GM12875 (cell line): ENCODE data around the gene PRR23A.

Experiments
- H3K4me3 ChIP-seq: one replicate; pipeline ENCODE4 v1.5.1; 2011; ENCODE audit warnings: low read depth, low read length, control low read depth
- CTCF ChIP-seq: IDR thresholded peaks from 2 replicates; pipeline ENCODE4 v1.5.1; 2011; ENCODE audit warnings: low read depth, mild to moderate bottlenecking, control low read depth, inconsistent platforms, low read length, moderate library complexity, borderline replicate concordance; ENCODE audit not compliant: insufficient read depth

Gene PRR23A

GRCh38 chr3:139006051-139006716 is at the start of gene PRR23A:
PRR23A (minus strand) TSS chr3:139006268; CDS start chr3:139006268, 0 bp downstream.
- TF ChIP-seq CTCF: no peak
- H3K4me3 ChIP-seq: no peak within 1 kb of the TSS

GRCh38 chr3:139052802-139053600 is 46.9 kb upstream of the PRR23A start:
- H3K4me3 ChIP-seq: no peak overlapping the region
- TF ChIP-seq CTCF: no peak

- TF ChIP-seq CTCF: no peak
- no peak within 1 kb of the TSS for H3K4me3 ChIP-seq
These were observed 38.5 kb upstream of the PRR23A start, which contains the start of gene PRR23C for GRCh38 chr3:139044366-139045210. PRR23C (minus strand) TSS chr3:139044892; CDS start chr3:139044620, 272 bp downstream.

GRCh38 chr3:139043554-139044365 is 37.7 kb upstream of the PRR23A start:
- H3K4me3 ChIP-seq: no peak overlapping the region
- no peak for TF ChIP-seq CTCF

GRCh38 chr3:139037478-139037877 is 31.4 kb upstream of the PRR23A start:
- H3K4me3 ChIP-seq: no peak overlapping the region

More at GRCh38 chr3:139037478-139037877, 31.4 kb upstream of the PRR23A start:
- no peak for TF ChIP-seq CTCF
